Natural killer cell (primary cell): ENCODE data around the gene MPV17L2. TPM values are rescaled to one million over a fixed set of nuclear protein-coding genes. Genes with fewer than 3 reads are reported as not detected.
A peak's percentile ranks its signal among the peaks of the same experiment; 100 is the strongest.

ENCODE experiments used
- ATAC-seq, 3 donors: fragments of 150-1000 bp in 2 of 3; fragments of 200-7000 bp in 1 of 3; cut with Tn5 transposase; 1 replicate in 1 of 3; 2 replicates in 2 of 3; pipeline ENCODE4 v1.10.0; 2021; ENCODE audit warnings: mild to moderate bottlenecking in 2 of 3, moderate library complexity in 2 of 3
- DNase-seq, 2 donors: peaks; one replicate each; pipeline versions ENCODE4 v3.0.0 to v3.0.0-alpha.2; 2013 to 2021; ENCODE audit warnings: mixed read lengths in 1 of 2
- H3K27ac ChIP-seq: one replicate; pipeline ENCODE4 v1.5.1; 2013; ENCODE audit warnings: mild to moderate bottlenecking, low read length
- H3K27me3 ChIP-seq: one replicate; pipeline ENCODE4 v1.6.1; 2013; ENCODE audit warnings: low read length; ENCODE audit not compliant: control insufficient read depth, insufficient read depth
- H3K36me3 ChIP-seq: one replicate; pipeline ENCODE4 v1.6.1; 2013; ENCODE audit warnings: low read length; ENCODE audit not compliant: control insufficient read depth, insufficient read depth
- H3K4me1 ChIP-seq: one replicate; pipeline ENCODE4 v1.6.1; 2013; ENCODE audit warnings: low read length; ENCODE audit not compliant: control insufficient read depth, insufficient read depth
- H3K4me3 ChIP-seq: one replicate; pipeline ENCODE4 v1.5.1; 2013; ENCODE audit warnings: low read length
- H3K9me3 ChIP-seq: one replicate; pipeline ENCODE4 v1.6.1; 2013; ENCODE audit warnings: low read length; ENCODE audit not compliant: control insufficient read depth, insufficient read depth
- H3K27ac Mint-ChIP-seq, 2 donors: one replicate each; pipeline ENCODE4 v1.8.0; 2022; ENCODE audit warnings: mild to moderate bottlenecking in 2 of 2, mixed read lengths in 2 of 2, moderate library complexity in 1 of 2
- H3K27me3 Mint-ChIP-seq, 2 donors: one replicate each; pipeline ENCODE4 v1.8.0; 2022; ENCODE audit warnings: low read depth in 2 of 2, mixed read lengths in 2 of 2
- H3K36me3 Mint-ChIP-seq: one replicate; pipeline ENCODE4 v1.8.0; 2022; ENCODE audit warnings: mixed read lengths
- H3K4me1 Mint-ChIP-seq, 2 donors: one replicate each; pipeline ENCODE4 v1.8.0; 2022; ENCODE audit warnings: mixed read lengths in 2 of 2
- H3K4me3 Mint-ChIP-seq: one replicate; pipeline ENCODE4 v1.8.0; 2022; ENCODE audit warnings: mild to moderate bottlenecking, moderate library complexity, mixed read lengths
- H3K9me3 Mint-ChIP-seq, 2 donors: one replicate each; pipeline ENCODE4 v1.8.0; 2022; ENCODE audit warnings: mixed read lengths in 2 of 2
- CTCF ChIP-seq: fragments of 200-600 bp; IDR thresholded peaks from one replicate; pipeline ENCODE4 v1.8.0; 2022; ENCODE audit warnings: antibody characterized with exemption
- WGBS: methylation state at CpG from one replicate; pipeline ENCODE4 v1.1.7; 2013; ENCODE audit warnings: missing lambda C conversion rate; ENCODE audit not compliant: insufficient coverage; 5-methylcytosine and 5-hydroxymethylcytosine counted together
- intact Hi-C: fragments of 100-400 bp; cut with micrococcal nuclease; formaldehyde crosslinking; loops from one replicate; pipeline ENCODE4 v1.14.2; 2022
- total RNA-seq, 4 donors: library from RNA; stranded (reverse); fragments of 120-200 nt in 1 of 4; gene quantifications; one replicate each; pipeline versions ENCODE4 v1.2.3 to v1.2.4, GENCODE V29; 2013 to 2022

MPV17L2 gene
- total RNA-seq, 3 donors from 2014 or later (not counting 1 experiment from before 2014, with no cell fraction given) = 4.1 to 5.6 (median 4.5) TPM

- Histone ChIP-seq H3K27ac (no peak overlapping the region), H3K36me3 (peaks cover 8% of the 10 kb centered on the region), H3K4me1 (peaks cover 16% of the 10 kb centered on the region), H3K27me3 (no peaks in the 10 kb centered on the region), H3K9me3 (no peaks in the 10 kb centered on the region), H3K4me3 (no peak overlapping the region)
- no peak for DNase-seq
- no peak overlapping the region for H3K4me3 Mint-ChIP-seq
- no peaks in the 10 kb centered on the region for H3K27me3 Mint-ChIP-seq
- 97% methylated on average over 10 of the region's 10 CpGs for WGBS
- H3K36me3 Mint-ChIP-seq = no peaks in the 10 kb centered on the region
- intact Hi-C loops = loop anchor here (5.0 kb wide), 1 partner anchor 92 kb away; no protein-coding TSS in a partner anchor
- ATAC-seq = no peak
- H3K9me3 Mint-ChIP-seq = no peaks in the 10 kb centered on the region
- no peak for TF ChIP-seq CTCF
- no peak overlapping the region for H3K27ac Mint-ChIP-seq
- H3K4me1 Mint-ChIP-seq = peaks cover 0 to 18% of the 10 kb centered on the region in 2 donors
These were observed 33.2 kb upstream of the MPV17L2 start for GRCh38 chr19:18159810-18160209.

- Mint-ChIP-seq H3K36me3 (peaks cover 2% of the 10 kb centered on the region), H3K27ac (peak overlapping the region in 1 of 2 donors; percentile 42), H3K4me3 (peak overlapping the region; percentile 40), H3K27me3 (no peaks in the 10 kb centered on the region), H3K4me1 (peaks cover 0 to 15% of the 10 kb centered on the region in 2 donors), H3K9me3 (no peaks in the 10 kb centered on the region)
- DNase-seq (peak in 1 of 2 donors; percentile 15), ATAC-seq (no peak)
- Histone ChIP-seq H3K4me3 (no peak overlapping the region), H3K4me1 (peaks cover 16% of the 10 kb centered on the region), H3K9me3 (no peaks in the 10 kb centered on the region), H3K36me3 (peaks cover 11% of the 10 kb centered on the region), H3K27ac (no peak overlapping the region), H3K27me3 (no peaks in the 10 kb centered on the region)
- 89% methylated on average over 13 of the region's 13 CpGs for WGBS
- intact Hi-C loops = loop anchor here (5.0 kb wide), 1 partner anchor 92 kb away; no protein-coding TSS in a partner anchor
- TF ChIP-seq CTCF = no peak
These were observed 32.5 kb upstream of the MPV17L2 start for GRCh38 chr19:18160493-18160970.

- Mint-ChIP-seq H3K36me3 (peaks cover 8% of the 10 kb centered on the region), H3K4me1 (peaks cover 0 to 13% of the 10 kb centered on the region in 2 donors), H3K9me3 (no peaks in the 10 kb centered on the region), H3K4me3 (no peak overlapping the region), H3K27me3 (no peaks in the 10 kb centered on the region), H3K27ac (peak overlapping the region in 1 of 2 donors; percentile 42)
- peaks cover 16% of the 10 kb centered on the region for H3K4me1 ChIP-seq
- TF ChIP-seq CTCF = peak; percentile 65
- H3K4me3 ChIP-seq = no peak overlapping the region
- no peaks in the 10 kb centered on the region for H3K9me3 ChIP-seq
- H3K27me3 ChIP-seq = no peaks in the 10 kb centered on the region
- ATAC-seq (peak; percentile 98 to 99 (median 99)), DNase-seq (peak; percentile 85 to 89)
- intact Hi-C loops = loop anchor here (5.0 kb wide), 1 partner anchor 91 kb away; no protein-coding TSS in a partner anchor
- H3K36me3 ChIP-seq = peaks cover 16% of the 10 kb centered on the region
- H3K27ac ChIP-seq = no peak overlapping the region
- WGBS = 6% methylated on average over 66 of the region's 66 CpGs
These were observed 31.9 kb upstream of the MPV17L2 start for GRCh38 chr19:18160971-18161635.
